GM18526 (cell line): ENCODE data around the gene TTC22.

Experiments used
- POLR2A ChIP-seq: IDR thresholded peaks from 3 replicates; pipeline ENCODE4 v1.6.1; 2011; ENCODE audit not compliant: insufficient read length; ENCODE audit errors: extremely low read depth

TTC22 gene

GRCh38 chr1:54758678-54759348 lies 42.3 kb downstream of the TTC22 start:
- no peak for TF ChIP-seq POLR2A

- no peak for TF ChIP-seq POLR2A
These were observed 43.3 kb downstream of the TTC22 start for GRCh38 chr1:54757833-54758232.

- TF ChIP-seq POLR2A: no peak
These were observed 46.4 kb downstream of the TTC22 start for GRCh38 chr1:54754486-54755285.

GRCh38 chr1:54754045-54754444 lies 47.1 kb downstream of the TTC22 start:
- TF ChIP-seq POLR2A: no peak

DNA sequence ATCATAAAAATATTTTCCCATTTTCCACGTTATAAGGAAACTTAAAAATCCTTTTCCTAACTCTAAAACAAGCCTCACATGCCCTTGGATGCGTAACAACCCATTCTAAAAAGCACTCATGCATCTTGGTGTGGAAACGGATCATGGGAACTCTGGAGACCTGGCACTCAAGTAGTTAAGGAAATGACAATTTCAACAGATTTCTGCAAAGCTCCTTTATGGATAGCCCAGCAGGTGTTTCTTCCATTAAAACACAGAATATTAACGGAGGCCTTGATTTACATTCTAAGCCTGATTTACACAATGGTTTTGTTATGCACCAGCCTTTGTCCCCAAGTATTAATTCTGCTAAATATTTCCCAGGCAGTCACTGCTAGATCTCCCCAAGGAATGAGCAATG lies 49.7 kb downstream of the TTC22 start:
- TF ChIP-seq POLR2A: no peak

GRCh38 chr1:54750596-54750995 lies 50.5 kb downstream of the TTC22 start:
- no peak for TF ChIP-seq POLR2A

DNA sequence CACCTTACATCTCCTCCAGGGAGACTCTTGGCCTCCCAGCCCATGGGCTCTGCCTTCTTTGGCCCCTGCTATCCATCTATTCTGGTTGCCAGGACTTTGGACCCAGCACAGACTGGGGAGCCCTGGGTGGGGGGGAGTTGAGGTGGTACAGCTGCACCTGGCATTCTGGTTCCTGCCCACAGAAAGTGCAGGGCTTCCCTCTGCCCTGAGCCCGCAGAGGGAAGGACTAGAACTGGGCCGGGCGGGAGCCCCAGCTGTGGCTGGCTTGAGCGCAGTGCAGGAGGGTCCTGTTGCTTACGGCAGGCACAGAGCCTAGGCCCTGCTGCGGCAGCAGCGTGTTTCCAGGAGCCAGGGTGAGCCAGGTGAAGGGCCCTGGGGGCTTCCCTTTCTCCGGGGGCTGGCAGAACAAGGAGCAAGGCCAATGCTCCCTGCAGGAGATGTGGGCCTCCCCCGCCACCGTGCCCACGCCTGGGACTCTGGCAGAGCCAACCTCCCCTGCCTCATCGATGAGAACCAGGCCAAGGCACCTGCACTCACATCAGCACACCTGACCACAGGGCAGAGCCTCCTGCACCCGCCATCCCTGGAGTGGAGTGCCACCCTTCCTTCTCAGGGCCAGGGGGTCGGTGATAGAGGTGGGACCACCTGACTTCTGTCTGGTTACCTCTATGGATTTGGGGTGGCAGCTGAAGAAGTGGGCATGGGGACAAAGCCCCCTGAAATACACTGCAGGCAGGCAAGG lies 52.9 kb downstream of the TTC22 start:
- TF ChIP-seq POLR2A: no peak

- TF ChIP-seq POLR2A: no peak
These were observed 55.3 kb downstream of the TTC22 start for GRCh38 chr1:54745864-54746263.

GRCh38 chr1:54745274-54745673 lies 55.8 kb downstream of the TTC22 start:
- TF ChIP-seq POLR2A: no peak

- TF ChIP-seq POLR2A: no peak
These were observed 56.4 kb downstream of the TTC22 start for GRCh38 chr1:54744696-54745095.

- TF ChIP-seq POLR2A: no peak
These were observed 57.5 kb downstream of the TTC22 start for GRCh38 chr1:54743416-54744226.

- TF ChIP-seq POLR2A: no peak
These were observed 58.8 kb downstream of the TTC22 start for GRCh38 chr1:54742282-54742681.

GRCh38 chr1:54741531-54741930 lies 59.6 kb downstream of the TTC22 start:
- no peak for TF ChIP-seq POLR2A

- TF ChIP-seq POLR2A: no peak
These were observed 62.9 kb downstream of the TTC22 start for GRCh38 chr1:54738244-54738643.

DNA sequence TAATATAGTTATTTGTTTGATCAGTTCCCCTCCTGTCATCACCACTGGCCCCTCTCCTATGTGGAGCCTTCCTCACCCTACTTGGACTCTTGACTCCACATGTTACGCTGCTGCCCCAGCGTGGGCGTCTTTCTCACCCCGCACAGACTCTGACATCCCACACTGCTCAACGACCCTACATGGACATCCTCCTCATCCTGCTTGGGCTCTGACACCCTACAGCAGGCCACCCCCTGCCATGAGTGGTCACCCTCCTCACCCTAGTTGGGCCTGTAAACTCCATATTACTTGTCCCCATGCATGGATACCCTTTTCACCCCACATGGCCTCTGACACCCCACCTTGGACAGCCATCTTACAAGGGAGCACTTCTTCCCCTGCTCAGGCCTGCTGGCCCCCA lies 64.4 kb downstream of the TTC22 start:
- TF ChIP-seq POLR2A: no peak
